Stimulated activated CD8-positive, alpha-beta memory T cell treated with anti-CD3 and anti-CD28 coated beads, Interleukin-15, amount 100 ng/mL, for 48 hours (primary cell): ENCODE data around the gene NFE2L2.
A peak's percentile ranks its signal among the peaks of the same experiment; 100 is the strongest.
"Not testable (repeated sequence)": the region's sequence is repeated elsewhere in the genome, so short reads cannot be mapped to it uniquely, and the experiment has no call there.

ENCODE experiments used
- DNase-seq, 2 donors: peaks; one replicate each; pipeline ENCODE4 v3.0.0-alpha.2; 2020; ENCODE audit warnings: low read depth in 2 of 2

The NFE2L2 gene

GRCh38 chr2:177264693-177265587, at the start of gene NFE2L2:
NFE2L2 (minus strand) TSS chr2:177264727; CDS start chr2:177264576, 151 bp downstream.
- peak; percentile 93 for DNase-seq

GRCh38 chr2:177314194-177314593, 49.7 kb upstream of the NFE2L2 start:
- DNase-seq, result no peak

- no peak for DNase-seq
Measured at GRCh38 chr2:177313162-177313781, 48.7 kb upstream of the NFE2L2 start.

- DNase-seq, result no peak
Measured at GRCh38 chr2:177312562-177312961, 48.0 kb upstream of the NFE2L2 start.

GRCh38 chr2:177309672-177310309, 45.3 kb upstream of the NFE2L2 start:
- not testable (repeated sequence) for DNase-seq

GRCh38 chr2:177306550-177306949, 42.0 kb upstream of the NFE2L2 start:
- no peak for DNase-seq

GRCh38 chr2:177303939-177304338, 39.4 kb upstream of the NFE2L2 start:
- DNase-seq, result no peak

GRCh38 chr2:177302552-177302951, 38.0 kb upstream of the NFE2L2 start:
- no peak for DNase-seq

- no peak for DNase-seq
Measured at GRCh38 chr2:177298191-177298590, 33.7 kb upstream of the NFE2L2 start.

GRCh38 chr2:177296040-177296439, 31.5 kb upstream of the NFE2L2 start:
- DNase-seq, result no peak

- no peak for DNase-seq
Measured at GRCh38 chr2:177295484-177295883, 31.0 kb upstream of the NFE2L2 start.

- DNase-seq, result no peak
Measured at GRCh38 chr2:177291701-177292100, 27.2 kb upstream of the NFE2L2 start.

GRCh38 chr2:177289824-177290628, 25.5 kb upstream of the NFE2L2 start:
- no peak for DNase-seq

GRCh38 chr2:177287814-177288213, 23.3 kb upstream of the NFE2L2 start:
- no peak for DNase-seq

- DNase-seq, result no peak
Measured at GRCh38 chr2:177285892-177286715, 21.6 kb upstream of the NFE2L2 start.

- no peak for DNase-seq
Measured at GRCh38 chr2:177284531-177284930, 20.0 kb upstream of the NFE2L2 start.

- no peak for DNase-seq
Measured at GRCh38 chr2:177283906-177284305, 19.4 kb upstream of the NFE2L2 start.

- DNase-seq, result no peak
Measured at GRCh38 chr2:177282787-177283572, 18.5 kb upstream of the NFE2L2 start.

GRCh38 chr2:177282181-177282641, 17.7 kb upstream of the NFE2L2 start:
- no peak for DNase-seq
